Neural progenitor cell (in vitro differentiated cells): Measurements from ENCODE around the gene PTPRJ.

ENCODE experiments used
- CTCF ChIP-seq: fragments of 200-600 bp; sonication (generic); IDR thresholded peaks from 2 replicates; pipeline ENCODE4 v1.5.1; 2017; ENCODE audit warnings: antibody characterized with exemption, mild to moderate bottlenecking
- EZH2 ChIP-seq: fragments of 200-600 bp; sonication (generic); IDR thresholded peaks from 2 replicates; pipeline ENCODE4 v1.6.1; 2017; ENCODE audit warnings: antibody characterized with exemption, mild to moderate bottlenecking, moderate library complexity

- TF ChIP-seq CTCF: no peak
- no peak for TF ChIP-seq EZH2
These were observed 15.0 kb downstream of the PTPRJ start for GRCh38 chr11:47995360-47995769.
